Measurements from ENCODE around the gene CENPB.

Gene CENPB

DNA sequence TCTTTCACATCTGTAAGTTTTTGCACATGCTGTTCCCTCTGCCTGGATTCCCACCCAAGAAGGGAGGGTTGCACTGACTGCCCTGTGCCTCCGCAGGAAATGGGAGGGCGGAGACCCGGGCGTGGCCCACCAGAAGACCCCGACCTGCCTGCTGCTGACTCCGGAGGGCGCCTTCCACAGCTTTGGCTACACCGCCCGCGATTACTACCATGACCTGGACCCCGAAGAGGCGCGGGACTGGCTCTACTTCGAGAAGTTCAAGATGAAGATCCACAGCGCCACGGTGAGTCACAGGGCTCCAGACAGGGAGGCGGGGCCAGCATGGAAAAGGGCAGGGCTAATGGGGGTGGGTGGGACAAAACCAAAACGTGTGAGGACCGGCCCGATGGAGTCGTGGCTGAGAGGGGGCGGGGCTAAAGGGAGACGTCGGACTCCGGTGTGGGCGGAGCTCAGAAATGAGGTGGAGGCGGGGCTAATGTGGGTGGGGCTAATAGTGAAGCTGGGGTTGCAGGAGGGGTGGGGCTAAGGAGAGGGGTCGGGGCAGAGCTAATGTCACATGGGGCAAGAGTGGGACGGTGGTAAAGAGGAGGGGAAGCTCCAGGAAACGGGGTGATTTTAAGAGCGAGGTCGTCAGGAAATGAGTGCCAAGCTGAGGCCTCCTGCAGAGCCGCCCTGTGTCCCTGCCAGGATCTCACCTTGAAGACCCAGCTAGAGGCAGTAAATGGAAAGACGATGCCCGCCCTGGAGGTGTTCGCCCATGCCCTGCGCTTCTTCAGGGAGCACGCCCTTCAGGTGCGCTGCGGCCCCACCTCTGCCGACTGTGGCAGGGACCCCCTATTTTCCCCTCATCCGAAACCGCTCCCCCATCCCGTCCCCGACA is 41.5 kb downstream of the CENPB start:
- no peak for DNase-seq

DNA sequence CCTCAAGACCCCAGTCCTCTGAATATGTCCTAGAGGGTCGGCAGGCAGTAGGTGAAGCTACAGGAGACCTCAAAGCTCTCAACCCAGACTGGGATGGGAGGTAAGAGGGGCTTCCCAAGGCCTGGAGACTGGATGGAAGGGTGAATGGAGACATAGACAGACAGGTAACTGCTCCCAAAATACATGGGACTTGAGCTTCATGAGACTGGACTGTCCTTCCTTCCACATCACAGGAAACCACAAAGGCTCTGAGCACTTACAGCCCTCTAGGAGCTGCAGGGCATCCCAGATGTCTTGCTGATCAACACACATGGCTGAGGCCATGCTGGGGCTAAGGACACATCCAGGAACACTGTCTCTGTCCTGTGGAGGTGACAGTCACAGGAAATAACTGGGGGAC is 42.5 kb downstream of the CENPB start:
- no peak for DNase-seq

DNA sequence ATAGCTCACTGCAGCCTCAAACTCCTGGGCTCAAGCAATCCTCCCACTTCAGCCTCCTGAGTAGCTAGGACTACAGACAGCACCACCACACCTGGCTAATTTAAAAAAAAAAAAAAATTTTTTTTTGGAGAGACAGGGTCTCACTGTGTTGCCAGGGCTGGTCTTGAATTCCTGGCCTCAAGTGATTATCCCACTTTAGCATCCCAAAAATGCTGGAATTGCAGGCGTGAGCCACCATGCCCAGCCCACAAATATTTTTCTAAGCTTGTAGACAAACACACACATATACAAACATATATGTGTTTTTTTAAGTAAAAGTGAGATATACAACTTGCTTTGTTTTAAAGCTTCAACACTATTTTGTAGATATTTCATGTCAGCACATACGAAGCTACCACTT is 43.3 kb downstream of the CENPB start:
- DNase-seq, result no peak

DNA sequence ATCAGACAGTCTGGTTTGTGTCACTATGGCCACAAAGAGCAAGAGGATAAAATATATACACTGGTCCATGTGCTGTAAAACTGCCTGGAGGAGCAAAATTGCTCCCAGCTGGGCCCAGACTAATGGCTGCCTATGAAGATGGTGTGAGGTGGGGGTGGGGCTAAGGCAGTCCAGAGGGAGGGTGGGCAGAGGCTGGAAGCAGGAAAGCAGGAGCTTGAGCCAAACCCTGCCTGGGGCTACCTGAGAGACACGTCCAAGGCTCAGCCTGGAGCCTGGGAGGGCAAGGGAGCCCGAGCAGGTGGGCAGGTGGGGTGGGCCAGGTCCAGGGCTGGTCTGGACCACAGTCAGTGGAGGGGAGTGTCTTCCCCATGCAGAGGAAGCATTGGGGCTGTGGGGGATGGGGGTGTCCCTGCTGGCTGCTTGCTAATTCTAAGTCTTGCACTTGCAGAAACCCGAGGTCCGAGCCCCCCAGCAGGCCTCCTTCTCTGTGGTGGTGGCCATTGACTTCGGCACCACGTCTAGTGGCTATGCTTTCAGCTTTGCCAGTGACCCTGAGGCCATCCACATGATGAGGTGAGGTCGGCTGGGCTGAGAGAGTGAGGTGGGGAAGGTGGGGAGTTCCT is 44.6 kb downstream of the CENPB start:
- DNase-seq, result no peak

DNA sequence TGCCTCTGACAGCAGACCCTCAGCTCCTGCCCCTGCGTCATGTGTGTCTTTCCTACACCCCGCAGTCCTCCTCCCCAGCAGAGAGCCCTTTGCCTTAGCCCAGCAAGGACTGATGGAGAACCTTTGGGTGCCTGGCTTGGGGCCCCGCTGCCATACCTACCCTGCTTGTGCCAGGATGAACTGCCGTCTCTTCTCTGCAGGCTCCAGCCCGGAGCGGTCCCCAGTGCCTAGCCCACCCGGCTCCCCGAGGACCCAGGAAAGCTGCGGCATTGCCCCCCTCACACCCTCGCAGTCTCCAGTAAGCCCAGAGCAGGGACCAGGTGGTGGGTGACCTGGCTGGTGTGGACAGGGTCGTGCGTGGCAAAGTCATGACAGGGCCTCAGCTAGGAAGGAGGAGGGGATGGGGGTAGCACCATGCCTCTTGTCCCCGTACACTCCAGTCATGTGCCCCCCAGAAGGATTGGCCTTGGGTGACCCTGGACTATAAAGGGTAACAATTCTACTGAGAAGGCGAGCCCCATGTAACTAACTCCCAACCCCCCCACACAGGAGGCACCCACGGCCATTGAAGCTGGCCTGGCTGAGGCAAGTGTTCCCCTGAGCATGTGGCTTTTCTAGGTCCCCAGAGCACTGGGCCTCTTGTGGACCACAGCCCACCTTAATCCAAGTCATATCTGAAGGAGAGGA is 45.8 kb downstream of the CENPB start:
- no peak for DNase-seq

DNA sequence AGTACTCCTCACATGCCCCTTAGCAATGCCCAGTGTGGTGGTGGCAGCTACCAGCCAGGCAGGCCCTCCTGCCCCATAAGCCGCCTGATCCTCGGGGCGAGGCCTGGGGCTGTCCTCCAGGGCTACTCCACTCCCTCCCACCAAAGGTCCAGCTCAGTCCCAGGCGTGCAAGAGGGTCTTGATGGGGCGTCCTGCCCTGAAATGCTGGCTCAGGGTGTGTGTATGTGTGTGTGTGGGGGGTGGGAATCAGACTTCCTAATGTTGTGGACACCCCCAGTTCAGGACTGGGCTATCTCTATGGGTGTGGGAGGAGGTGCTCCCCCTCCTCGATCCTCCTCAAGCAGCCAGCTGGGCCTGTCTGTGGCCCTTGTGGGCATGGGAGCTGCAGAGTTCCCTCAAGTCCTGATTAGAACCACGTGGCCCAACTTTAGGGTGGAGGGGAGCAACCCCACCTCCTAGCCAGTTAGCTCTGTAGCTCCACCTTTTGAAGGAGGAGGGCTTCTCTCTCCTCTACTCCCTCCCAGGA is 46.6 kb downstream of the CENPB start:
- DNase-seq, result no peak

DNA sequence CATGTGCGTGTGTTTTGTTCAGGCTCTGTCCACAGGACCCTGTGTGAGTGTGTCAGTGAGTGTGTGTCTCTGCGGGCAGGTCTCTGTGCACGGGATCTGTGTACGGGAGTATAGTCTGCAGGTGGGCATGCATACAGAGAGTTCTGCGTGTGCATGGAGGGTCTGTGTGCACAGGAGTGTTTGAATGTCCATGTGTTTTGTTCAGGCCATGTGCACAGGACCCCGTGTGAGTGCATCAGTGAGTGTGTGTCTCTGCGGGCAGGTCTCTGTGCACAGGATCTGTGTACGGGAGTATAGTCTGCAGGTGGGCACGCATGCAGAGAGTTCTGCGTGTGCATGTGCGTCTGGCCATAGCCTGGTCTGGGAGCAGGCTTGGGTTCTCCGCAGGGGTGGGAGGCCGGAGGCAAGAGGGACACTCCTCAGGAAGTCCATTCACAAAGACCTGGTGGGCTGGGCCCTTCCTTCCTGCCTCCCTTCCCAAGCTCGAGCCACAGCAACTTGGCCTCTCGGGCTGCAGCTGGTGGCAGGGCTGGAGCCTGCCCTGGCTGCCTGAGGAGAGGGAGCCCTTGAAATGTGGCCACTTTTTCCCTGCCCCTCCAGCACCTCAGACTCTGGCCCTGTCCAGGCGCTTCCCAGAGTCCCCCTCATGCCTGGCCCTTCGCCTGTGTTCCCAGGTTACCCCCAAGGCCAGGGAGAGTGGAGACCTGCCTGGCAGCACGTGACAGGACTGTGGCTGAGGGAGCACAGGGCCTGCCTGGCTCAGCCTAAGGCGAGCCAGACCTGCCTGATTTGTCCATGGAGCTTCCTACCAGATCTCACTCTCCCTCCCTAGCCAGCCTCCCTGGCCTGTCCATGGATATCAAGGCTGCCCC is 47.2 kb downstream of the CENPB start:
- DNase-seq, result no peak

DNA sequence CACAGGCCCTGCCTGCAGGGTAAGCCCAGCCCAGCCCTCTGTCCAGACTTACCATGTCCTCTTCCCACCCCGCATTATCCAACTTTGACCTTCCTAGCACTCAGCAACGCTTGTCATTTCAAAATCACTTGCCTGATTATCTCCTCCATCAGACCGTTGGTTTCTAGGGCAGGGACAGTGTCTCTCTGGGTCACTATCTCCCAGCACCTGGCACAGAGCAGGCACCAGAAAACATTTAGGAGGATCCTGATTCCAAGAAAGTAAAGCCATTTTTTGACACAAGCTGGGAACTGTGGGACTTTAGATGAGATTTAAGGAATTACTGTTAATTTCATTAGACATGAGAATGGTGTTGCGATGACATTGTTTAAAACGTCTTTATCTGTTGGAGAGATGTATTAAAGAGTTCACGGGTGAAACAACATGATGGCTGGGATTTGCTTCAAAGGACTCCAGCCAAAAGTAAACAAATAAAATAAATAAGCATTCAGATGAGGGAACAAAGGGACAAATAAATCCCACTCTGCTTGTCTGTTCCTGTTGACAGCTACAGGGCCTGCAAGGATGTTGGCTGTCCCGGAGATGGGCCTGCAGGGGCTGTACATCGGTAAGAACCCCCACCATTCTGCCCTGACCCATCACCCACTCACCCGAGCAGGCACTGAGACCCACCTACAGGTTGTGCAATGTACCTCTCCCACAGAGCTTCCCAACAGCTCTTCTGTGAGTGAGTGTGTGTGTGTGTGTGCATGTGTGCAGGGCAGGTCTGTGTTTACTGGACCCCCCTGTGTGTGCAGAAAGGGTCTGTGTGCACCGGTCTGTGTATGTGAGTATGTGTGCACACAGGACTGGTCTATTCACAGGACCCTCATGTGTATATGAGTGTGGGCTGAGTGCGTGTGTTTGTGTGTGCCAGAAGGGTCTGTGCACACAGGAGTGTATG is 48.2 kb downstream of the CENPB start:
- DNase-seq, result no peak

DNA sequence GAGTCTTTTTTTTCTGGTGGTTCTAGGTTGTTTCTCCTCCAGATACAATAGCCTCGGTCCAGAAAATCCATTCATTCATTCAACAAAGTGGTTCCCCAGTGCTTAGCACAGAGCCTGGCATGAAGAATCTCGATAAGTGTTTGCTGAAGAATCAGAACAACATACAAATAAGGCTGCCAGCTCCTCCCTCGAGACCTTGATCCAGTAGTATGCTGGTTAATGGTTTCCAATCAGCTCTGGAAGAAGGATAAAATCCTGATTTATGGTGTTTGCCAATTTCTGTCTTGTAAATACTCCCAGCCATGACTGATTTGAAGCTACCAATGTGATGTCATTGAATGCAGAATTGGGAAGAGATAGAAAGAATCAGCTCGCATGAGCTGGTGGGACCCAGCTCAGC is 50.8 kb downstream of the CENPB start:
- DNase-seq, result no peak

DNA sequence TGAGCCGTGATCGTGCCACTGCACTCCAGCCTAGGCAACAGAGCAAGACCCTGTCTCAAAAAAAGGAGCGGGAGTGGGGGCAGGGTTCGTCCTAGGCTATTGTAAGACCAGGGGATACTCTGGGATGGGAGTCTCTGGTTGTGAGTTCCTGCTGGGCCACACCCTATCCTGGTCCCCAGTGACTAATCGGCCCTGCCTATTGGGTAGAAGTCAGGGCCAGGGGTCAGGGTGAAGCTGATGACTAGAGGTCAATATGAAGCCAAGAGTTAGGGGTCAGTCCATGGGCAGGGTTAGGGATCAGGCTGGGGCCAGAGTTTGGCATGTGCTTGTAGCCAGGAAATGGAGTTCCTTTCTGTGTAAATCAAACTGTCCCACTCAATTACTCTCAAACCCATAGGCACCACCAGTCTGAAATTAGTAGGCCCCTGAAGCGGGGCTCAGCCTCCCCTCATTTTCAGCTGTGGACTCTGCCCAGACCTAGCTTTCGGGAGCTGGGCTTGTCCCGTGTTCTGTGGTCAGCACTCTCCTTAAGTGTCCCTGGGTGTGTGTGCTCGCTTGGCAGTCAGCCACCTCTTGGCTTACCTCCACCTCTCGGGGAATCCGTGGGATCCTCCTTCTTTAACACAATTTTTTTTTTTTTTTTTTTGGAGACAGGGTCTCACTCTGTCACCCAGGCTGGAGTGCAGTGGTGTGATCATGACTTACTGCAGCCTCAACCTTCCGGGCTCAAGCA is 52.3 kb downstream of the CENPB start:
- DNase-seq, result no peak
